H1 (cell line): ENCODE measurements around the gene JUP.

ENCODE experiments used
- CHD1 ChIP-seq: IDR thresholded peaks from 2 replicates; pipeline ENCODE4 v1.6.1; 2012; ENCODE audit warnings: low read depth, low read length, improper control_type of control experiment
- CHD2 ChIP-seq: IDR thresholded peaks from 2 replicates; pipeline ENCODE4 v1.6.1; 2012; ENCODE audit warnings: low read length, improper control_type of control experiment
- EZH2 ChIP-seq: fragments of 200-600 bp; sonication (generic); IDR thresholded peaks from 2 replicates; pipeline ENCODE4 v1.7.1; 2012; ENCODE audit warnings: low read depth, mild to moderate bottlenecking, moderate library complexity, low read length, inconsistent platforms; ENCODE audit not compliant: severe bottlenecking
- NANOG ChIP-seq: IDR thresholded peaks from 2 replicates; pipeline ENCODE4 v1.6.1; 2011; ENCODE audit warnings: low read length, low read depth, mild to moderate bottlenecking, inconsistent platforms; ENCODE audit not compliant: insufficient read depth, poor library complexity, severe bottlenecking
- PHF8 ChIP-seq: fragments of 200-600 bp; sonication (generic); conservative IDR thresholded peaks from 2 replicates; pipeline ENCODE4 v1.7.1; 2012; ENCODE audit warnings: low read depth, mild to moderate bottlenecking, inconsistent platforms, low read length, moderate library complexity
- POLR2A ChIP-seq, 2 experiments: IDR thresholded peaks; 1 replicate in 1 of 2; 2 replicates in 1 of 2; pipeline ENCODE4 v1.6.1; 2011; ENCODE audit warnings: low read depth in 2 of 2, low read length in 2 of 2, mild to moderate bottlenecking in 2 of 2; ENCODE audit errors: control extremely low read depth in 1 of 2
- POLR2AphosphoS5 ChIP-seq: IDR thresholded peaks from 2 replicates; pipeline ENCODE4 v1.6.1; 2011; ENCODE audit warnings: low read depth, low read length
- SP1 ChIP-seq: IDR thresholded peaks from 2 replicates; pipeline ENCODE4 v1.6.1; 2011; ENCODE audit warnings: low read depth, low read length
- SRF ChIP-seq: IDR thresholded peaks from 2 replicates; pipeline ENCODE4 v1.6.1; 2011; ENCODE audit warnings: mild to moderate bottlenecking, low read depth, low read length, moderate library complexity
- TCF12 ChIP-seq: IDR thresholded peaks from 2 replicates; pipeline ENCODE4 v1.6.1; 2011; ENCODE audit warnings: low read depth, mild to moderate bottlenecking, low read length
- YY1 ChIP-seq: IDR thresholded peaks from 2 replicates; pipeline ENCODE4 v1.6.1; 2011; ENCODE audit warnings: low read depth, mild to moderate bottlenecking, low read length
- TF ChIP-seq, protein P1 (sequence below), 3 experiments: IDR thresholded peaks; 1 replicate in 2 of 3; 2 replicates in 1 of 3; pipeline versions ENCODE4 v1.5.1 to v1.6.1; 2011; ENCODE audit warnings: low read length in 3 of 3, mild to moderate bottlenecking in 3 of 3, inconsistent platforms in 2 of 3, low read depth in 1 of 3, moderate library complexity in 1 of 3; ENCODE audit not compliant: insufficient read depth in 1 of 3; ENCODE audit errors: control extremely low read depth in 1 of 3
- TF ChIP-seq, protein P2 (sequence below): IDR thresholded peaks from 2 replicates; pipeline ENCODE4 v1.6.1; 2011; ENCODE audit warnings: low read length, improper control_type of control experiment
- TF ChIP-seq, protein P3 (sequence below): IDR thresholded peaks from 2 replicates; pipeline ENCODE4 v1.6.1; 2012; ENCODE audit warnings: inconsistent platforms

DNA sequence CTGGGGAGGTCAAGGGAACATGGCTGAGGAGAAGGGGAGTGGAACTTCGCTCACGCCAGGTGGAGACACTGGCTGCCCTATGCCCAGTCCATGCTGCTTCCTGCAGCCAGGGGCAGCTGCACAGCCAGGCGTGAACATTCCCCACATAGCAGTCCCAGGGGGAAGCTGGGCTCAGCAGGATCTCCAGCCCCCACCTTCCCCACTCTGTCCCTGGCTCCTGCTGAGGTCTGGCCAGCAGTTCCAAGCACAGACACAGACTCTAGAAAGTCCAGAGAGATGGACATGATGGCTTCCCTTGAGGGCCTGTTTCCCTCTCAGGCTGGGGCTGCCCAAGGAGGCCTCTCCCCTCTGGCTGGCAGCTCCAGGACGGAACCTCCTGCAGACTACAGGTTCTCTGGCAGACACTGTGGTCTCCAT is 9.3 kb downstream of the JUP start:
- TF ChIP-seq TCF12, result no peak
- TF ChIP-seq, protein P1, sequence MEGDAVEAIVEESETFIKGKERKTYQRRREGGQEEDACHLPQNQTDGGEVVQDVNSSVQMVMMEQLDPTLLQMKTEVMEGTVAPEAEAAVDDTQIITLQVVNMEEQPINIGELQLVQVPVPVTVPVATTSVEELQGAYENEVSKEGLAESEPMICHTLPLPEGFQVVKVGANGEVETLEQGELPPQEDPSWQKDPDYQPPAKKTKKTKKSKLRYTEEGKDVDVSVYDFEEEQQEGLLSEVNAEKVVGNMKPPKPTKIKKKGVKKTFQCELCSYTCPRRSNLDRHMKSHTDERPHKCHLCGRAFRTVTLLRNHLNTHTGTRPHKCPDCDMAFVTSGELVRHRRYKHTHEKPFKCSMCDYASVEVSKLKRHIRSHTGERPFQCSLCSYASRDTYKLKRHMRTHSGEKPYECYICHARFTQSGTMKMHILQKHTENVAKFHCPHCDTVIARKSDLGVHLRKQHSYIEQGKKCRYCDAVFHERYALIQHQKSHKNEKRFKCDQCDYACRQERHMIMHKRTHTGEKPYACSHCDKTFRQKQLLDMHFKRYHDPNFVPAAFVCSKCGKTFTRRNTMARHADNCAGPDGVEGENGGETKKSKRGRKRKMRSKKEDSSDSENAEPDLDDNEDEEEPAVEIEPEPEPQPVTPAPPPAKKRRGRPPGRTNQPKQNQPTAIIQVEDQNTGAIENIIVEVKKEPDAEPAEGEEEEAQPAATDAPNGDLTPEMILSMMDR (IDR thresholded peaks at IDR 0.05; ENCODE audit: control extremely low read depth in 1 of 3, insufficient read depth in 1 of 3, low read depth in 1 of 3, low read length in 3 of 3), result peak; percentile 19 to 51 (median 21)
- TF ChIP-seq CHD2, result no peak
- TF ChIP-seq SRF, result no peak
- TF ChIP-seq, protein P2, sequence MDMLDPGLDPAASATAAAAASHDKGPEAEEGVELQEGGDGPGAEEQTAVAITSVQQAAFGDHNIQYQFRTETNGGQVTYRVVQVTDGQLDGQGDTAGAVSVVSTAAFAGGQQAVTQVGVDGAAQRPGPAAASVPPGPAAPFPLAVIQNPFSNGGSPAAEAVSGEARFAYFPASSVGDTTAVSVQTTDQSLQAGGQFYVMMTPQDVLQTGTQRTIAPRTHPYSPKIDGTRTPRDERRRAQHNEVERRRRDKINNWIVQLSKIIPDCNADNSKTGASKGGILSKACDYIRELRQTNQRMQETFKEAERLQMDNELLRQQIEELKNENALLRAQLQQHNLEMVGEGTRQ, result no peak
- no peak for TF ChIP-seq CHD1
- TF ChIP-seq YY1, result no peak
- no peak for TF ChIP-seq EZH2
- no peak for TF ChIP-seq POLR2A (IDR thresholded peaks at IDR 0.05; ENCODE audit: control extremely low read depth in 1 of 2, low read depth in 2 of 2, low read length in 2 of 2)
- TF ChIP-seq PHF8, result no peak
- no peak for TF ChIP-seq POLR2AphosphoS5
- TF ChIP-seq, protein P3, sequence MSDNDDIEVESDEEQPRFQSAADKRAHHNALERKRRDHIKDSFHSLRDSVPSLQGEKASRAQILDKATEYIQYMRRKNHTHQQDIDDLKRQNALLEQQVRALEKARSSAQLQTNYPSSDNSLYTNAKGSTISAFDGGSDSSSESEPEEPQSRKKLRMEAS, result no peak
- TF ChIP-seq SP1, result no peak
- no peak for TF ChIP-seq NANOG
